GM23338 (cell line): ENCODE results near the gene RPL7L1. TPM values are rescaled to one million over a fixed set of nuclear protein-coding genes. Genes with fewer than 3 reads are reported as not detected.

Experiments used
- ATAC-seq: fragments of 200-7000 bp; cut with Tn5 transposase; 3 replicates; pipeline ENCODE4 v1.9.1; 2020
- DNase-seq: peaks from one replicate; pipeline ENCODE4 v3.0.0-alpha.2; 2015; ENCODE audit warnings: low spot score
- H2AFZ ChIP-seq: fragments of 200-600 bp; sonication (generic); 2 replicates; pipeline ENCODE4 v1.8.0; 2016; ENCODE audit warnings: antibody characterized with exemption, mild to moderate bottlenecking, moderate library complexity
- H3F3A ChIP-seq: fragments of 200-600 bp; sonication (generic); replicated peaks from 2 replicates; pipeline ENCODE4 v1.8.0; 2017; ENCODE audit warnings: antibody characterized with exemption, mixed run types, low read depth
- H3K27ac ChIP-seq: fragments of 200-600 bp; sonication (generic); 2 replicates; pipeline ENCODE4 v1.6.1; 2016; ENCODE audit warnings: low read depth
- H3K27me3 ChIP-seq: fragments of 200-600 bp; sonication (generic); 2 replicates; pipeline ENCODE4 v1.8.0; 2016; ENCODE audit warnings: mild to moderate bottlenecking, mixed run types, moderate library complexity; ENCODE audit not compliant: insufficient read depth
- H3K36me3 ChIP-seq: fragments of 200-600 bp; sonication (generic); 2 replicates; pipeline ENCODE4 v1.8.0; 2016; ENCODE audit warnings: mild to moderate bottlenecking; ENCODE audit not compliant: insufficient read depth
- H3K4me1 ChIP-seq: fragments of 200-600 bp; sonication (generic); 2 replicates; pipeline ENCODE4 v1.8.0; 2016; ENCODE audit warnings: mild to moderate bottlenecking, moderate library complexity; ENCODE audit not compliant: insufficient read depth
- H3K4me2 ChIP-seq: fragments of 200-600 bp; sonication (generic); 2 replicates; pipeline ENCODE4 v1.7.1; 2017; ENCODE audit warnings: mixed run types
- H3K4me3 ChIP-seq: fragments of 200-600 bp; sonication (generic); 2 replicates; pipeline ENCODE4 v1.6.1; 2016; ENCODE audit warnings: mixed run types
- H3K79me2 ChIP-seq: fragments of 200-600 bp; sonication (generic); replicated peaks from 2 replicates; pipeline ENCODE4 v1.8.0; 2017; ENCODE audit warnings: mild to moderate bottlenecking; ENCODE audit not compliant: insufficient read depth
- H3K9me2 ChIP-seq: fragments of 200-600 bp; sonication (generic); 2 replicates; pipeline ENCODE4 v1.8.0; 2017; ENCODE audit not compliant: insufficient read depth
- H4K20me1 ChIP-seq: fragments of 200-600 bp; sonication (generic); replicated peaks from 2 replicates; pipeline ENCODE4 v1.8.0; 2017; ENCODE audit warnings: mild to moderate bottlenecking; ENCODE audit not compliant: insufficient read depth
- H3K27ac Mint-ChIP-seq: 2 replicates; pipeline ENCODE4 v1.8.0; 2020; ENCODE audit warnings: inconsistent platforms, mild to moderate bottlenecking, moderate library complexity, mixed read lengths
- H3K27me3 Mint-ChIP-seq: 3 replicates; pipeline ENCODE4 v1.8.0; 2022; ENCODE audit warnings: low read depth, mild to moderate bottlenecking, moderate library complexity, mixed read lengths, inconsistent platforms; ENCODE audit not compliant: insufficient read depth, poor library complexity
- H3K36me3 Mint-ChIP-seq: 3 replicates; pipeline ENCODE4 v1.8.0; 2021; ENCODE audit warnings: low read depth, mild to moderate bottlenecking, inconsistent platforms, moderate library complexity, mixed read lengths
- H3K4me1 Mint-ChIP-seq: 3 replicates; pipeline ENCODE4 v1.8.0; 2020; ENCODE audit warnings: mild to moderate bottlenecking, inconsistent platforms, mixed read lengths
- H3K4me3 Mint-ChIP-seq: 3 replicates; pipeline ENCODE4 v1.8.0; 2021; ENCODE audit warnings: moderate library complexity, mild to moderate bottlenecking, inconsistent platforms, mixed read lengths
- H3K9me3 Mint-ChIP-seq: 3 replicates; pipeline ENCODE4 v1.8.0; 2020; ENCODE audit warnings: moderate library complexity, mild to moderate bottlenecking, inconsistent platforms, mixed read lengths
- CREB1 ChIP-seq: fragments of 250-450 bp; sonication (Bioruptor Pico); IDR thresholded peaks from 2 replicates; pipeline ENCODE4 v1.5.0; 2020; ENCODE audit warnings: low read depth, mild to moderate bottlenecking, moderate library complexity
- JUNB ChIP-seq: IDR thresholded peaks from one replicate; pipeline ENCODE4 v1.6.1; 2016; ENCODE audit warnings: antibody characterized with exemption; ENCODE audit not compliant: unreplicated experiment
- NANOG ChIP-seq: IDR thresholded peaks from 2 replicates; pipeline ENCODE4 v1.6.1; 2016; ENCODE audit warnings: antibody characterized with exemption, borderline replicate concordance
- POLR2AphosphoS5 ChIP-seq: IDR thresholded peaks from 2 replicates; pipeline ENCODE4 v1.6.1; 2016; ENCODE audit warnings: antibody characterized with exemption, low read depth
- ZNF331 ChIP-seq: fragments of 250-450 bp; sonication (Bioruptor Pico); IDR thresholded peaks from 2 replicates; pipeline ENCODE4 v1.5.0; 2020; ENCODE audit warnings: low read depth, mild to moderate bottlenecking, moderate library complexity
- polyA plus RNA-seq: library from polyadenylated mRNA; unstranded; fragments of >200 nt; fragmentation: Nextera tagmentation; extraction: Ambion mirVana; gene quantifications from 2 replicates; pipeline ENCODE4 v1.2.1, GENCODE V29; 2016
- total RNA-seq: library from RNA; depleted of rRNA; stranded (reverse); fragments of >200 nt; shearing (Covaris generic); gene quantifications from 2 replicates; pipeline ENCODE4 v1.2.3, GENCODE V29; 2014
- TF ChIP-seq, protein P1 (sequence below): fragments of 250-450 bp; sonication (Bioruptor Pico); IDR thresholded peaks from 2 replicates; pipeline ENCODE4 v1.5.0; 2020; ENCODE audit warnings: mild to moderate bottlenecking, moderate library complexity
- TF ChIP-seq, protein P2 (sequence below): IDR thresholded peaks from one replicate; pipeline ENCODE4 v1.6.1; 2018; ENCODE audit warnings: antibody characterized with exemption; ENCODE audit not compliant: unreplicated experiment

The RPL7L1 gene
- total and polyA plus RNA-seq, 2 experiments from 2014 or later: 86.9 to 124 TPM

DNA sequence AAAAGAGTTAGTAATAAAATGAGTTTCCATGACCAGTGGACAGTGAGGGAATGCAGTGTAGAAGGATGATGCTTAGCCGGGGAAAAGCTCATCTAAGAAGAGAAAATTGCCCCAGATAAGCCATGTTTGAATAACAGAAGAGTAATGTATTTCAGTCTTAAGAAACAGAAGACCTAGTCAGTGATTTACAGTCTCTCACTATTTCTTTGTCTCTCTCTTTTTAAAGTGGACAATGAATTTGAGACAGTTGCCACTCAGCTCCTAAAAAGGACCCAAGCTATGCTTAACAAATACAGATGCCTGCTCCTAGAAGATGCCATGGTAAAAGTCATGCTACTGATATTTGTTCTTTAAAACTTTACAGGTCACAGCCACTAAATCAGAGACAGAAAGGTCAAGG, 19.4 kb upstream of the RPL7L1 start (continued):
- TF ChIP-seq, protein P1, sequence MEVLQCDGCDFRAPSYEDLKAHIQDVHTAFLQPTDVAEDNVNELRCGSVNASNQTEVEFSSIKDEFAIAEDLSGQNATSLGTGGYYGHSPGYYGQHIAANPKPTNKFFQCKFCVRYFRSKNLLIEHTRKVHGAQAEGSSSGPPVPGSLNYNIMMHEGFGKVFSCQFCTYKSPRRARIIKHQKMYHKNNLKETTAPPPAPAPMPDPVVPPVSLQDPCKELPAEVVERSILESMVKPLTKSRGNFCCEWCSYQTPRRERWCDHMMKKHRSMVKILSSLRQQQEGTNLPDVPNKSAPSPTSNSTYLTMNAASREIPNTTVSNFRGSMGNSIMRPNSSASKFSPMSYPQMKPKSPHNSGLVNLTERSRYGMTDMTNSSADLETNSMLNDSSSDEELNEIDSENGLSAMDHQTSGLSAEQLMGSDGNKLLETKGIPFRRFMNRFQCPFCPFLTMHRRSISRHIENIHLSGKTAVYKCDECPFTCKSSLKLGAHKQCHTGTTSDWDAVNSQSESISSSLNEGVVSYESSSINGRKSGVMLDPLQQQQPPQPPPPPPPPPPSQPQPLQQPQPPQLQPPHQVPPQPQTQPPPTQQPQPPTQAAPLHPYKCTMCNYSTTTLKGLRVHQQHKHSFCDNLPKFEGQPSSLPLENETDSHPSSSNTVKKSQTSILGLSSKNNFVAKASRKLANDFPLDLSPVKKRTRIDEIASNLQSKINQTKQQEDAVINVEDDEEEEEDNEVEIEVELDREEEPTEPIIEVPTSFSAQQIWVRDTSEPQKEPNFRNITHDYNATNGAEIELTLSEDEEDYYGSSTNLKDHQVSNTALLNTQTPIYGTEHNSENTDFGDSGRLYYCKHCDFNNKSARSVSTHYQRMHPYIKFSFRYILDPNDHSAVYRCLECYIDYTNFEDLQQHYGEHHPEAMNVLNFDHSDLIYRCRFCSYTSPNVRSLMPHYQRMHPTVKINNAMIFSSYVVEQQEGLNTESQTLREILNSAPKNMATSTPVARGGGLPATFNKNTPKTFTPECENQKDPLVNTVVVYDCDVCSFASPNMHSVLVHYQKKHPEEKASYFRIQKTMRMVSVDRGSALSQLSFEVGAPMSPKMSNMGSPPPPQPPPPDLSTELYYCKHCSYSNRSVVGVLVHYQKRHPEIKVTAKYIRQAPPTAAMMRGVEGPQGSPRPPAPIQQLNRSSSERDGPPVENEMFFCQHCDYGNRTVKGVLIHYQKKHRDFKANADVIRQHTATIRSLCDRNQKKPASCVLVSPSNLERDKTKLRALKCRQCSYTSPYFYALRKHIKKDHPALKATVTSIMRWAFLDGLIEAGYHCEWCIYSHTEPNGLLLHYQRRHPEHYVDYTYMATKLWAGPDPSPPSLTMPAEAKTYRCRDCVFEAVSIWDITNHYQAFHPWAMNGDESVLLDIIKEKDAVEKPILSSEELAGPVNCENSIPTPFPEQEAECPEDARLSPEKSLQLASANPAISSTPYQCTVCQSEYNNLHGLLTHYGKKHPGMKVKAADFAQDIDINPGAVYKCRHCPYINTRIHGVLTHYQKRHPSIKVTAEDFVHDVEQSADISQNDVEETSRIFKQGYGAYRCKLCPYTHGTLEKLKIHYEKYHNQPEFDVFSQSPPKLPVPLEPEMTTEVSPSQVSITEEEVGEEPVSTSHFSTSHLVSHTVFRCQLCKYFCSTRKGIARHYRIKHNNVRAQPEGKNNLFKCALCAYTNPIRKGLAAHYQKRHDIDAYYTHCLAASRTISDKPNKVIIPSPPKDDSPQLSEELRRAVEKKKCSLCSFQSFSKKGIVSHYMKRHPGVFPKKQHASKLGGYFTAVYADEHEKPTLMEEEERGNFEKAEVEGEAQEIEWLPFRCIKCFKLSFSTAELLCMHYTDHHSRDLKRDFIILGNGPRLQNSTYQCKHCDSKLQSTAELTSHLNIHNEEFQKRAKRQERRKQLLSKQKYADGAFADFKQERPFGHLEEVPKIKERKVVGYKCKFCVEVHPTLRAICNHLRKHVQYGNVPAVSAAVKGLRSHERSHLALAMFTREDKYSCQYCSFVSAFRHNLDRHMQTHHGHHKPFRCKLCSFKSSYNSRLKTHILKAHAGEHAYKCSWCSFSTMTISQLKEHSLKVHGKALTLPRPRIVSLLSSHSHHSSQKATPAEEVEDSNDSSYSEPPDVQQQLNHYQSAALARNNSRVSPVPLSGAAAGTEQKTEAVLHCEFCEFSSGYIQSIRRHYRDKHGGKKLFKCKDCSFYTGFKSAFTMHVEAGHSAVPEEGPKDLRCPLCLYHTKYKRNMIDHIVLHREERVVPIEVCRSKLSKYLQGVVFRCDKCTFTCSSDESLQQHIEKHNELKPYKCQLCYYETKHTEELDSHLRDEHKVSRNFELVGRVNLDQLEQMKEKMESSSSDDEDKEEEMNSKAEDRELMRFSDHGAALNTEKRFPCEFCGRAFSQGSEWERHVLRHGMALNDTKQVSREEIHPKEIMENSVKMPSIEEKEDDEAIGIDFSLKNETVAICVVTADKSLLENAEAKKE (CRISPR knock-in tag): no peak
- TF ChIP-seq CREB1 (CRISPR knock-in tag): no peak
- TF ChIP-seq ZNF331 (CRISPR knock-in tag): no peak
- no peak for TF ChIP-seq NANOG

DNA sequence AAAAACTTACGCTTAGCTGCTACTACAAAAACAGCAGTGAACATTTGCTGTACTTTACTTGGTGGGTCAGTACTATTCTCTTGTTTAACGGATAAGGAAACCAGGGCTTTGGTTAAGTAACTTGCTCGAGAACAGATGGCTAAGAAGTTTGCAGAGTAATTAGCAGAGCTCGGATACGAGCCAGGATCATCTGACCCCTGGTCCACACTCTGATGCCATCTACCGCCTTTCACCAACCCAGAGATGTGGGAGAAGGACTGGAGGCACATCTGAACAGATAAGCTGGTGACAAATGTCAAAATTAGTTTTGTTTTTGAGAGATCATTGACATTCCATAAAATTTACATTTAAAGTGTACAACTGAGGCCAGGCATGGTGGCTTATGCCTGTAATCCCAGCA, 18.9 kb upstream of the RPL7L1 start:
- Histone ChIP-seq H3K36me3 (peaks cover 10% of the 10 kb centered on the region; the same call in 1 of the 2 replicates), H3K9me2 (no peaks in the 10 kb centered on the region), H2AFZ (no peak overlapping the region), H3K27me3 (no peaks in the 10 kb centered on the region), H4K20me1 (no peaks in the 10 kb centered on the region), H3K79me2 (no peaks in the 10 kb centered on the region), H3K4me2 (no peak overlapping the region), H3F3A (0 out of 2 replicates have a peak, but pooled peaks cover 3% of the 10 kb centered on the region), H3K27ac (no peak overlapping the region), H3K4me1 (no peaks in the 10 kb centered on the region), H3K4me3 (no peak overlapping the region)
- peaks cover 4% of the 10 kb centered on the region for H3K27me3 Mint-ChIP-seq
- ATAC-seq: no peak
- peaks cover 50% of the 10 kb centered on the region for H3K36me3 Mint-ChIP-seq
- H3K27ac Mint-ChIP-seq: no peak overlapping the region
- H3K4me1 Mint-ChIP-seq: no peaks in the 10 kb centered on the region
- H3K4me3 Mint-ChIP-seq: no peak overlapping the region
- H3K9me3 Mint-ChIP-seq: no peaks in the 10 kb centered on the region
- no peak for DNase-seq
- TF ChIP-seq, protein P1 (CRISPR knock-in tag): no peak
- no peak for TF ChIP-seq JUNB
- TF ChIP-seq, protein P2, sequence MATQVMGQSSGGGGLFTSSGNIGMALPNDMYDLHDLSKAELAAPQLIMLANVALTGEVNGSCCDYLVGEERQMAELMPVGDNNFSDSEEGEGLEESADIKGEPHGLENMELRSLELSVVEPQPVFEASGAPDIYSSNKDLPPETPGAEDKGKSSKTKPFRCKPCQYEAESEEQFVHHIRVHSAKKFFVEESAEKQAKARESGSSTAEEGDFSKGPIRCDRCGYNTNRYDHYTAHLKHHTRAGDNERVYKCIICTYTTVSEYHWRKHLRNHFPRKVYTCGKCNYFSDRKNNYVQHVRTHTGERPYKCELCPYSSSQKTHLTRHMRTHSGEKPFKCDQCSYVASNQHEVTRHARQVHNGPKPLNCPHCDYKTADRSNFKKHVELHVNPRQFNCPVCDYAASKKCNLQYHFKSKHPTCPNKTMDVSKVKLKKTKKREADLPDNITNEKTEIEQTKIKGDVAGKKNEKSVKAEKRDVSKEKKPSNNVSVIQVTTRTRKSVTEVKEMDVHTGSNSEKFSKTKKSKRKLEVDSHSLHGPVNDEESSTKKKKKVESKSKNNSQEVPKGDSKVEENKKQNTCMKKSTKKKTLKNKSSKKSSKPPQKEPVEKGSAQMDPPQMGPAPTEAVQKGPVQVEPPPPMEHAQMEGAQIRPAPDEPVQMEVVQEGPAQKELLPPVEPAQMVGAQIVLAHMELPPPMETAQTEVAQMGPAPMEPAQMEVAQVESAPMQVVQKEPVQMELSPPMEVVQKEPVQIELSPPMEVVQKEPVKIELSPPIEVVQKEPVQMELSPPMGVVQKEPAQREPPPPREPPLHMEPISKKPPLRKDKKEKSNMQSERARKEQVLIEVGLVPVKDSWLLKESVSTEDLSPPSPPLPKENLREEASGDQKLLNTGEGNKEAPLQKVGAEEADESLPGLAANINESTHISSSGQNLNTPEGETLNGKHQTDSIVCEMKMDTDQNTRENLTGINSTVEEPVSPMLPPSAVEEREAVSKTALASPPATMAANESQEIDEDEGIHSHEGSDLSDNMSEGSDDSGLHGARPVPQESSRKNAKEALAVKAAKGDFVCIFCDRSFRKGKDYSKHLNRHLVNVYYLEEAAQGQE: no peak
- TF ChIP-seq POLR2AphosphoS5: no peak
